H9 (cell line): ENCODE results near the gene CYP2U1. TPM values are rescaled to one million over a fixed set of nuclear protein-coding genes. Genes with fewer than 3 reads are reported as not detected.

Experiments used
- DNase-seq: peaks from one replicate; pipeline ENCODE4 v3.0.0-alpha.2; 2017
- H2AFZ ChIP-seq: one replicate; pipeline ENCODE4 v1.6.1; 2013; ENCODE audit warnings: mild to moderate bottlenecking, low read length, control low read depth, moderate library complexity
- H2AK5ac ChIP-seq: 2 replicates; pipeline ENCODE4 v1.6.1; 2013; ENCODE audit warnings: low read length, control low read depth, mixed read lengths; ENCODE audit not compliant: insufficient read length
- H2BK120ac ChIP-seq: one replicate; pipeline ENCODE4 v1.6.1; 2013; ENCODE audit warnings: low read depth, mild to moderate bottlenecking, low read length, control low read depth, inconsistent platforms; ENCODE audit not compliant: poor library complexity, severe bottlenecking
- H2BK12ac ChIP-seq: 2 replicates; pipeline ENCODE4 v1.6.1; 2013; ENCODE audit warnings: low read length, control low read depth, mixed read lengths, low read depth; ENCODE audit not compliant: insufficient read length
- H2BK15ac ChIP-seq: 2 replicates; pipeline ENCODE4 v1.6.1; 2013; ENCODE audit warnings: low read depth, low read length, control low read depth
- H2BK20ac ChIP-seq: one replicate; pipeline ENCODE4 v1.6.1; 2013; ENCODE audit warnings: low read depth, mild to moderate bottlenecking, low read length, control low read depth, inconsistent platforms; ENCODE audit not compliant: poor library complexity, severe bottlenecking
- H2BK5ac ChIP-seq: 2 replicates; pipeline ENCODE4 v1.6.1; 2013; ENCODE audit warnings: low read length, control low read depth, mixed read lengths; ENCODE audit not compliant: insufficient read length
- H3K14ac ChIP-seq: 2 replicates; pipeline ENCODE4 v1.6.1; 2013; ENCODE audit warnings: low read length, control low read depth; ENCODE audit not compliant: insufficient read depth
- H3K18ac ChIP-seq: 2 replicates; pipeline ENCODE4 v1.6.1; 2013; ENCODE audit warnings: low read depth, mild to moderate bottlenecking, mixed read lengths, low read length, control low read depth; ENCODE audit not compliant: insufficient read length
- H3K23ac ChIP-seq: 2 replicates; pipeline ENCODE4 v1.6.1; 2013; ENCODE audit warnings: low read length, control low read depth, mixed read lengths, low read depth; ENCODE audit not compliant: insufficient read length
- H3K23me2 ChIP-seq: 2 replicates; pipeline ENCODE4 v1.6.1; 2013; ENCODE audit warnings: low read depth, mild to moderate bottlenecking, mixed read lengths, low read length, control low read depth; ENCODE audit not compliant: insufficient read length, poor library complexity, severe bottlenecking
- H3K27ac ChIP-seq: 2 replicates; pipeline ENCODE4 v1.5.1; 2013; ENCODE audit warnings: low read length, control low read depth, mixed read lengths, low read depth; ENCODE audit not compliant: insufficient read length
- H3K27me3 ChIP-seq: 2 replicates; pipeline ENCODE4 v1.6.1; 2013; ENCODE audit warnings: low read length, control low read depth, inconsistent platforms; ENCODE audit not compliant: insufficient read depth
- H3K4ac ChIP-seq: 2 replicates; pipeline ENCODE4 v1.6.1; 2013; ENCODE audit warnings: low read depth, mild to moderate bottlenecking, control low read depth, inconsistent platforms, low read length, moderate library complexity
- H3K4me1 ChIP-seq: 2 replicates; pipeline ENCODE4 v1.6.1; 2013; ENCODE audit warnings: low read length, control low read depth, inconsistent platforms; ENCODE audit not compliant: insufficient read depth
- H3K4me2 ChIP-seq: 2 replicates; pipeline ENCODE4 v1.6.1; 2013; ENCODE audit warnings: low read length, control low read depth, mixed read lengths; ENCODE audit not compliant: insufficient read length, insufficient read depth
- H3K56ac ChIP-seq: 2 replicates; pipeline ENCODE4 v1.6.1; 2013; ENCODE audit warnings: low read depth, mild to moderate bottlenecking, mixed read lengths, low read length, control low read depth; ENCODE audit not compliant: insufficient read length
- H3K79me1 ChIP-seq: 2 replicates; pipeline ENCODE4 v1.6.1; 2013; ENCODE audit warnings: low read depth, mild to moderate bottlenecking, moderate library complexity, low read length, control low read depth, inconsistent platforms; ENCODE audit not compliant: insufficient read depth, poor library complexity, severe bottlenecking
- H3K79me2 ChIP-seq: 2 replicates; pipeline ENCODE4 v1.6.1; 2013; ENCODE audit warnings: low read length, control low read depth, inconsistent platforms; ENCODE audit not compliant: insufficient read depth
- H3K9ac ChIP-seq: 2 replicates; pipeline ENCODE4 v1.6.1; 2013; ENCODE audit warnings: low read length, control low read depth, mixed read lengths; ENCODE audit not compliant: insufficient read length; ENCODE audit errors: extremely low read depth
- H3K9me3 ChIP-seq: one replicate; pipeline ENCODE4 v1.6.1; 2013; ENCODE audit warnings: low read depth, low read length, inconsistent platforms; ENCODE audit not compliant: control insufficient read depth
- H3T11ph ChIP-seq: one replicate; pipeline ENCODE4 v1.6.1; 2013; ENCODE audit warnings: mild to moderate bottlenecking, low read length, control low read depth, inconsistent platforms
- H4K20me1 ChIP-seq: one replicate; pipeline ENCODE4 v1.6.1; 2013; ENCODE audit not compliant: control insufficient read depth, insufficient read length, insufficient read depth
- H4K5ac ChIP-seq: 2 replicates; pipeline ENCODE4 v1.6.1; 2013; ENCODE audit warnings: low read depth, mild to moderate bottlenecking, mixed read lengths, low read length, control low read depth; ENCODE audit not compliant: insufficient read length
- H4K8ac ChIP-seq: replicated peaks from 2 replicates; pipeline ENCODE4 v1.6.1; 2013; ENCODE audit warnings: low read length, control low read depth, mixed read lengths, low read depth; ENCODE audit not compliant: insufficient read length
- H4K91ac ChIP-seq: 2 replicates; pipeline ENCODE4 v1.6.1; 2013; ENCODE audit warnings: low read depth, mild to moderate bottlenecking, moderate library complexity, mixed read lengths, low read length, control low read depth; ENCODE audit not compliant: insufficient read length
- H3K27ac Mint-ChIP-seq, 3 experiments: 2 replicates in 2 of 3; 3 replicates in 1 of 3; pipeline ENCODE4 v1.8.0; 2020 to 2021; ENCODE audit warnings: mixed read lengths in 3 of 3, mild to moderate bottlenecking in 1 of 3, moderate library complexity in 1 of 3
- H3K27me3 Mint-ChIP-seq: 2 replicates; pipeline ENCODE4 v1.8.0; 2021; ENCODE audit warnings: low read depth, mild to moderate bottlenecking, moderate library complexity, mixed read lengths
- H3K36me3 Mint-ChIP-seq, 3 experiments: 2 replicates in 2 of 3; 3 replicates in 1 of 3; pipeline ENCODE4 v1.8.0; 2020 to 2021; ENCODE audit warnings: low read depth in 3 of 3, mixed read lengths in 3 of 3; ENCODE audit not compliant: insufficient read depth in 1 of 3
- H3K4me1 Mint-ChIP-seq, 2 experiments: 2 replicates each; pipeline ENCODE4 v1.8.0; 2020; ENCODE audit warnings: mixed read lengths in 2 of 2
- H3K4me3 Mint-ChIP-seq, 2 experiments: 2 replicates in 1 of 2; 3 replicates in 1 of 2; pipeline ENCODE4 v1.8.0; 2020 to 2021; ENCODE audit warnings: mild to moderate bottlenecking in 2 of 2, mixed read lengths in 2 of 2, moderate library complexity in 1 of 2
- H3K9me3 Mint-ChIP-seq, 2 experiments: 2 replicates in 1 of 2; 3 replicates in 1 of 2; pipeline ENCODE4 v1.8.0; 2020; ENCODE audit warnings: mild to moderate bottlenecking in 2 of 2, mixed read lengths in 2 of 2, moderate library complexity in 1 of 2
- WGBS: extraction: QIAGEN DNeasy Blood & Tissue Kit; methylation state at CpG from one replicate; pipeline ENCODE4 v1.1.7; 2013; ENCODE audit warnings: missing lambda C conversion rate, low lambda C conversion rate, mixed read lengths; ENCODE audit not compliant: insufficient read length; ENCODE audit errors: extremely low coverage; 5-methylcytosine and 5-hydroxymethylcytosine counted together
- total RNA-seq: library from RNA; stranded (reverse); gene quantifications from 2 replicates; pipeline ENCODE4 v1.2.1, GENCODE V29; 2021
- TF ChIP-seq, protein P1 (sequence below): fragments of 200-600 bp; sonication (generic); conservative IDR thresholded peaks from 3 replicates; pipeline ENCODE4 v1.8.0; 2021; ENCODE audit warnings: antibody characterized with exemption, mild to moderate bottlenecking

The CYP2U1 gene
- total RNA-seq, 1 experiment from 2014 or later, result 9.6 TPM

DNA sequence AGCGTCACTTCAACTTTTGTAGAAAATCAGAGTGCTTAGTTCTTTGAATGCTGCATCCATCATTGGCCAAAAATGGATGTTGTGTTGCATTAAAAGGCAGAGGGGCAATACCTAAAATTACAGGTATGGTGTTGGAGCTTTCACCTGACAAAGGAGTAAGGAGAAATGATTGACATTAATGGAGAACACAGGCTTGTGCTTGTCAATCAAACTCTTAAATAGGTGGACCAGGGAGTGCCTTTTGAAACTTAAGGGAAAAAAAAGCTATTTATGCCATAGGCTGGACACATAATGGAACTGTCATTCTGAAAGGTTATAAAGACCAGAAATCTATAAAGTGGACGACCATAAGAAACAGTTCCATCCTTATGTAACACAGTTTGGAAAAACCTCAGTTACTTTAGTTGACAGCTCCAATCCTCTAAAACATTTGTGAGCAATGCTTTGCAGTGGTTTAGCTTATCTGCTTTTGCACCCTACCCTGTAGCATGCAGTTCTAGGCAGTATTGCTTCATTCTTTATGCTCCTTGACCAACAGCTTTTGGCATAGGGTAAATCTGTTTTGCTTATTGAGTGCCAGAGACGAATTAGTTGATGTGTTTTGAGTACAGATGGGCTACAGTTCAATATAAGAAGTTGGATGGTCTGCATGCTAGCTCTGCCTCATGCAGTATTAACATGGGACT, 60.7 kb downstream of the CYP2U1 start:
- Histone ChIP-seq H3K56ac (no peak overlapping the region), H2AFZ (no peak overlapping the region), H3T11ph (no peak overlapping the region), H4K5ac (no peak overlapping the region), H3K4me2 (no peak overlapping the region), H2BK20ac (no peak overlapping the region), H3K4me1 (no peaks in the 10 kb centered on the region), H3K4ac (no peak overlapping the region), H3K18ac (no peak overlapping the region), H3K9ac (no peak overlapping the region), H2AK5ac (no peak overlapping the region), H4K91ac (no peak overlapping the region), H3K27ac (no peak overlapping the region), H3K27me3 (no peaks in the 10 kb centered on the region), H3K79me1 (peaks cover 12% of the 10 kb centered on the region), H2BK5ac (no peak overlapping the region), H2BK15ac (no peak overlapping the region), H3K23me2 (peaks cover 10% of the 10 kb centered on the region), H3K14ac (no peak overlapping the region), H2BK12ac (no peak overlapping the region), H3K23ac (no peak overlapping the region), H2BK120ac (no peak overlapping the region), H3K79me2 (peaks cover 9% of the 10 kb centered on the region; the same call in 1 of the 2 replicates), H3K9me3 (no peaks in the 10 kb centered on the region), H4K20me1 (no peaks in the 10 kb centered on the region), H4K8ac (no peak overlapping the region)
- H3K27ac Mint-ChIP-seq, result no peak overlapping the region
- TF ChIP-seq, protein P1, sequence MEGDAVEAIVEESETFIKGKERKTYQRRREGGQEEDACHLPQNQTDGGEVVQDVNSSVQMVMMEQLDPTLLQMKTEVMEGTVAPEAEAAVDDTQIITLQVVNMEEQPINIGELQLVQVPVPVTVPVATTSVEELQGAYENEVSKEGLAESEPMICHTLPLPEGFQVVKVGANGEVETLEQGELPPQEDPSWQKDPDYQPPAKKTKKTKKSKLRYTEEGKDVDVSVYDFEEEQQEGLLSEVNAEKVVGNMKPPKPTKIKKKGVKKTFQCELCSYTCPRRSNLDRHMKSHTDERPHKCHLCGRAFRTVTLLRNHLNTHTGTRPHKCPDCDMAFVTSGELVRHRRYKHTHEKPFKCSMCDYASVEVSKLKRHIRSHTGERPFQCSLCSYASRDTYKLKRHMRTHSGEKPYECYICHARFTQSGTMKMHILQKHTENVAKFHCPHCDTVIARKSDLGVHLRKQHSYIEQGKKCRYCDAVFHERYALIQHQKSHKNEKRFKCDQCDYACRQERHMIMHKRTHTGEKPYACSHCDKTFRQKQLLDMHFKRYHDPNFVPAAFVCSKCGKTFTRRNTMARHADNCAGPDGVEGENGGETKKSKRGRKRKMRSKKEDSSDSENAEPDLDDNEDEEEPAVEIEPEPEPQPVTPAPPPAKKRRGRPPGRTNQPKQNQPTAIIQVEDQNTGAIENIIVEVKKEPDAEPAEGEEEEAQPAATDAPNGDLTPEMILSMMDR, result no peak
- DNase-seq, result no peak
- H3K36me3 Mint-ChIP-seq, result peaks cover 4 to 13% (median 12%) of the 10 kb centered on the region in 3 experiments; a peak in 6 of 7 replicates
- WGBS, result no CpG with 5 or more reads among the region's 3 CpGs
- peaks cover 3% of the 10 kb centered on the region; the same call in 1 of the 2 replicates for H3K27me3 Mint-ChIP-seq
- H3K4me1 Mint-ChIP-seq, result peaks cover 30 to 35% of the 10 kb centered on the region in 2 experiments
- H3K4me3 Mint-ChIP-seq, result no peak overlapping the region
- no peaks in the 10 kb centered on the region for H3K9me3 Mint-ChIP-seq
